GM18520 (cell line): ENCODE results near the gene PDE4D.

Experiments
- ATAC-seq: cut with Tn5 transposase; IDR thresholded peaks from one replicate; pipeline ENCODE4 v1.9.1; 2021; ENCODE audit not compliant: unreplicated experiment

The PDE4D gene

DNA sequence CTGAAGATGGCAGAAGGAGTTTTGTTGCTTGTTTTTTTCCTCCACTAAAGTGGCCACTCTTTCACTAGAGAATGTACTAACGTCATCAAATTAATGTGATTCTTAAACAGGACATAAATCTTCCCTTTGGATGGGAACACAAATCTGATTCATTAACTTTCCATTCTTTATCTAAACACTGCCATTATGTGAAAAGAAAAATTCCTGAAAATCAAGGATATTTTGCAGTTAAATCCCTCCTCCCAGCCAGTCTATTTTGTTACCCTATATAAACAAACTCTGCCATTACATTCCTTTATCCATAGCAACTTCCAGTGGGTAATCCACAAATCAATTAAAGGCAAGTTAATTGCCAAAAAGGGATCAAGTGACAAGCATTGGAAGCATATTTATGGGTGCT is 546.5 kb downstream of the PDE4D start:
- ATAC-seq, result no peak

DNA sequence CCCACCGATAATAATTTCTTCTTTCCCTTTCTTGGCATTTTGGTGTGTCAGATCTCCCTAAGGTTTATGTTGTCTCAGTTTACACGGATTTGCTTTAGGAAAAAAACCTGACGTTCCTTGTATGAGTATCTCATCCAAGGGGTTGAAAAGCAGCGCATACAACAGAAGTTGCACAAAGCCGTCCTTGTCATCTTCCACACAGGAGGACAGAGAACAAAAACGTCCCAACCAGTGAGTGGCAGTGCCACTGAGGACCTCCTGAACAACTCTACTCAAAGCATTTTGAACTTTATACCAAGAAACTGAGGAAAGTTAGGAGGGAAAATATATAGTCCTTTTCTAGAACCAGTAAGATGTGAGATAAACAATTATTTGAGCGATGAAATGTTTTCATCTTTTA is 547.0 kb downstream of the PDE4D start:
- no peak for ATAC-seq

DNA sequence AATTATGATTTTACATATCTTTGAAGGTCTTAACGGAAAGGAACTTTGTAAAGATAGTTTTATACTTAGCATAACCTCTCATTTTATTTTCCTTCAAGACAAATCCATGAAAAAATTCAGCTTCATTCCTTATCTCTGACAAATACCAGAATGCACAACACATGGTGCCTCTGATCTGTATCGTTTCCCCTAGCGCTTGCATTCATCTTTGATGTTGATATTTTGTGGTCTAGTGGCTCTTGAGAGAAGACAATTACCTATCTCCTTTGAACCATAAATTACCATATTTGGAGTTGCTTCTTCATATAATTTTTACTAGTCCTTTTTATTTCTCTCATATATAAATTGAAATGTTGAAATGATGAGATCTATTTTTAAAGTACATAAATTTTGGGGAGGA is 551.3 kb downstream of the PDE4D start:
- ATAC-seq, result no peak

DNA sequence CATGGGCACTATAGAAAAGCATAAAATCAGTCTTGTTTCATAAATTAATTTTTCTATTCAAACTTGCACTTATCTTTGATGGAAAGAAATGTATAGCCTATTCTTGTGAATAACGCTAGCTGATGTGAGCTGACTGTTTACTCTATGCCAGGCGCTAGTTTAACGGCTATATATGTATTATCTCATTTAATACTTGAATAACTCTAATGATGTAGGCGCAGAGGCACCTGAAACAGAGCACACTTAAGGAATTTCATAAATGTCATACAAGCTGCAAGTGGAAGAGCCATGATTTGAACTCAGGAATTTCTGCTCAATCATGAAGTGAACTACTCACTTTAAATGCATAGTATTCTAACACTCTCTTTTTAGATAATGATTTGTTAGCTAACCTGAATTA is 551.8 kb downstream of the PDE4D start:
- no peak for ATAC-seq

DNA sequence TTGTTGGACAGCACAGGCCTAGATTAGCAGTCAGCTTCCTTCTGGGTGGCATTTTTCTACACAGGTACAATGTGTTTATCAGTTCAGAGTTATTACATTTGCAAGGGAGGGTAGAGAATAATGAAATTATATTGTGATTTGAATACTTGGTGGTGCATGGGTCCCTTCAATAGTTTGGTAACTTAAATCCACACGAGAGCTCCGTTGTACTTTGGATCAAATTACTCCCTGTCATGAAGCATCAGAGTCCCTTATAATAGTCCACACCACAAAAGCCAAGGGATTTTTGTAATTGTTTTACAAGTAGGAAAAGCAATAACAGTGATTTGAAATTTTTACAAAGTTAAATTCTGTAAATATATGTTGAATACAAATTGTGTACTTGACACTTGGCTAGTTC is 552.4 kb downstream of the PDE4D start:
- no peak for ATAC-seq

DNA sequence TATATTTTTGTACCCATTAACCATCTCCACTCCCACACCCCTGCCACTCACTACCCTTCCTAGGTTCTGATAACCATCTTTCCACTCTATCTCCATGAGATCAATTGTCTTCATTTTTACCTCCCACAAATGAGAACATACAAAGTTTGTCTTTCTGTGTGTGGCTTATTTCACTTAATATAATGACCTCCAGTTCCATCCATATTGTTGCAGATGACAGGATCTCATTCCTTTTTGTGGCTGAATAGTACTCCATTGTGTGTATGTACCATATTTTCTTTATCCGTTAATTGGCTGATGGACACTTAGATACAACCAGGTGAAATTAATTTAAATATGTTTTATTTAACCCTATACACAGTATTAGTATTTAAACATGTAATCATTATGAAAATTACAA is 552.9 kb downstream of the PDE4D start:
- ATAC-seq, result no peak

DNA sequence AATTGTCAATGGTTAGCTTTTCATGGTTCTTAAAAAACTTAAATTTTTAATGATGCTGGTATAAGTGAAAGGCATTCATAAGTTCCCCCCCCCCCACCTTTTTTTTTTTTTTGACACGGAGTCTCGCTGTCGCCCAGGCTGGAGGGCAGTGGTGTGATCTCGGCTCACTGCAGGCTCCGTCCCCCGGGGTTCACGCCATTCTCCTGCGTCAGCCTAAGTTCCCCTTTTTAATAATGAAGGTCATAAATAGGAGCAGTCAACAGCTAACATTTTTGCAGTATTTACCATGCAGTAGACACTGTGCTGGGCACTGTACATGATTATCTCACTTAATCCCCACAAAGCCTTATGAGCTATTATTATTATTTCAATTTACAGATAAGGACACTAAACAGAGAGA is 556.3 kb downstream of the PDE4D start:
- no peak for ATAC-seq

DNA sequence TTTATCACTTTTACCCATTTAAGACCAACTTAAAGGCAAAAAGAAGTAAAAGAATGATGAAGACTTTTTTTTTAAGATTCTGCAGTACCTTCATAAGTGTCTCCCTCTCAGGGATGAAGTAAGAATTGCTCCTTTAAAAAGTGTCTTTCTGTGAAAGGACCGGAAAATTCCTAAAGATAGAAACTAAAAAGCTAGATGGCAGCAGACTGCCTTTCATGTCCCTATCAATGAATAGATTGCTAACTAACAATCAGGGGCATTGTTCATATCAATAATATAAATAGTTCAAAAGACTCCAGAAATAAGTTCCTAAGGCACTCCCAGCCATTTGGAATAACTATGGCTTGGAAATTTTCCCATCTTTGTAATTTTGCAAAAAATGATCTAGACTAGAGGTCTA is 558.0 kb downstream of the PDE4D start:
- ATAC-seq, result no peak

DNA sequence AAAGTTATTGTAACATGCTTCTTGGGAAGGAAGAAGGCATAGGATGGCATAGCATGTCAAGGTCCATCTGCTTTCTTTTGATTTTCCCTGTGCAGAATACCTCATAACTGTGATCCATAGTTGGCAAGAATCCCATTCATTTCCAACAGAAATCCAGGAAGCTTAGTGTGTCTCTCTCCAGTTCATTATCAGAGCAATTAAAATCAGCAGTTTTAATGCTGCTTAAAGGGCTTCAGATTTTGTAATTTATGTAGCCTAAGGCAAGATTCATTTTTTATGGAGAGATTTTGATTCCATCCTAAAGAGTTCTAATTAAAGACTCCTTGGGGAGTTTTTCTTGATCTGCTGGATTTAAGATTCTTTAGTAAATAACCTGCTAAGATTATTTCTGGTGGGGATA is 560.1 kb downstream of the PDE4D start:
- ATAC-seq, result no peak

DNA sequence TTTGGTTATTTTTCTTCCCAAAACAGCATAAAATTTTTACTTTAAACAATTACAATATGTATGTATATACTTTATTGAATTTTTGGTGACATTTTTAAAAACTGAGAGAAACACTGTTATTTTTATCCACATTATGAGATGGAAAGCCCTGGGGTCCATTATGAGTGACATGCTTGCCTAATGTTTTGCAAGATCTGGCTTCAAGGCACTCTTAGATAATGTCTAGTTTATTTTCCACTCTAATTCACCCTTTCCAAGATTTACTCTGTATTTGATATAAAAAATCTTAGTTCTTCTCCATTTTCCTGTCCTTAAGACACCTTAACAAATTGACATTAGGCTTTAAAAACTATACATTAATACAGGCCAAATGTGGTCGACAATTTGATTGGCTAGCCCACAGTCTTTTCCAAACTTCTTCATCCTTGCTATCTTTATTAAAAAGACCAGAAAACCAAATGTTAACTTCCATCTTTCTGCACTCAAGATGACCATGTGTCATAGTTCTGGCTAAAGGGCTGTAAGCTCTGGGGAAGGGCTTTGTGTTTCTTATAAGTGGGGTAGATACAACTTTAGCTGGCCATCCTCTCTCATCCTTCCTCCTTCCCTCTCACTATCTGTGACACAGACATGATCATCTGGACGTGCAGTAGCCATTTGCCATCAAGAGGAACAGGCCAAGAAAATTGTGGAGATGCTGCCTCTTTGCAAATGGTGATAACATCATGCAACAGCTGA is 561.1 kb downstream of the PDE4D start:
- no peak for ATAC-seq

DNA sequence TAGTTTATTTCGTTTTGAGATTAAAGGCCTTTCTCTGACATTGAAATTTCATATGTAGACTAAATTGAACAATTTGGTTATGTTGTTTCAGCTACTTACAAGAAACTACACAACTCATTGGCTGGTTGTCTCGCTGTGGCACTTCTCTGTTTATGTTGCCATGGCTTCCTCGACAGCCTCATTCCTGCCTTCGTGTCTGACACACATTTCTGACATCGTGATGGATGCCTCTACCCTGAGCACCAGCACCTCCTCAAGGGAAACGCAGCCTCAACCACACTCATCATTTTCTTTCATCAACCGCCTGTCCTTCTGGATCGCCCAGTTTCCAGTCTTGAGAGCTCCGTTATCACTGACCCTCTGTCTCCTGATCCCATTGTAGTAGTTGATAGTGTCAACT is 562.8 kb downstream of the PDE4D start:
- ATAC-seq, result no peak

DNA sequence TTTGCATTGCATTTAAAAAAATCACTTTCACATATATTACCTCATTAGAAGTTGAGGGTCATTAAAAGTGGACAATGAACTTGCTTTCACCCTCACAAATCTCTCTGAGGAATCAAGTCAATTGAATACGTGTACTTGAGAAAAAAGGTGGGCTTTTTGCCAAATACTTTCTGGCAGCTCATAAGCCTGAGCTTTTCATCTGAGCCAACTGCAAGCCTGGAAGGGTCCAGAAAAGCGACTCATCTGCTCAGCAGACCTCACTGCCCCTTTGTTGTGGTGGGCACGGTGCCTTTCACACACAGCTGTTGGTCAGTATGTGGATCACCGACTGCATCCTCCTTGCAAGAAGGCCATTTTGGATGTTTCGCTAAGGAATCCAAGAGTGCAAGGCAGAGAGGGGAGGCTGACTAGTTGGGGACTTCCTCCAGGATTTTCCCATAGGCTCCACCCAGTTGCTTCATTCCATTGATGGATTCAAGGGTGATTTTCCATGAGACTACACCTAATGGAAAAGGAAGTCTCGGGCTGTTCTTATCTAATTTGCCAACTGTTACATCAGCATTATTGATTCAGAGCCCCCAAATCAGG is 564.7 kb downstream of the PDE4D start:
- ATAC-seq, result no peak

DNA sequence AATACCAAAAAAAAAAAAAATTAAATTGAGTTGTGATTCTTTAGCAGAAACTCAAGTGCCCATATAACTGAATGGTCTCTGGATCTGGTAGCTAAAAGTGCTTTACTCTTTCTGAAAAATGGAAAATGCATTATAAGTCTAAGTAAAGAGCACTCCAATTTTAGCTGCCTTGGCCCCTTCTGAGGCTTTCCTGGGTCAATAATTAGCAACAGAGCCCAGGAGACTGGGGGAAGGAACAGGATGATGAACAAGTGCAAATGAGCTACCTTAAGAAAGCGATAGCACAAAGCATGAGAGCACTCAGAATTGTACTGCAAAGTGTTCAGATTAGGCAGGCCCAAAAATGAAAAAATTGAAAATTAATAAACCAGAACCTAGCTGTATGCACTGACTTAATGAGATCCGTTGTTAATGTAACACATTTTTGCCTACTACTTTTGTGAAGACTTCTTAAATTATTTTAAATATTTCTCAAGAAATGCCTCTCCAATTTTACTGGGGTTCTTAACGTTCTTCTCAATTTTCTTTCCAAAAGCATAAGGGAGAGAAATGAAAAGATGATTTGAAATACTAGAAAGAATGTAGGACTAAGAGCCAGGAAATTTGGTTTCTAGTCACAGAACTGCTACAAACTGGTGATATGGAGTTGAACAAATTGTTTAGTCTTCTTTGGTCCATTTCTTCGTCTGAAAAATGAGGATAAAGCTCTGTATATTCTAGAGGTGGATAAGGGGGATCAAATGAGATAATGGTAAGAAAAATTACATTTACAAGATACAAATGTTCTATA is 566.1 kb downstream of the PDE4D start:
- no peak for ATAC-seq

DNA sequence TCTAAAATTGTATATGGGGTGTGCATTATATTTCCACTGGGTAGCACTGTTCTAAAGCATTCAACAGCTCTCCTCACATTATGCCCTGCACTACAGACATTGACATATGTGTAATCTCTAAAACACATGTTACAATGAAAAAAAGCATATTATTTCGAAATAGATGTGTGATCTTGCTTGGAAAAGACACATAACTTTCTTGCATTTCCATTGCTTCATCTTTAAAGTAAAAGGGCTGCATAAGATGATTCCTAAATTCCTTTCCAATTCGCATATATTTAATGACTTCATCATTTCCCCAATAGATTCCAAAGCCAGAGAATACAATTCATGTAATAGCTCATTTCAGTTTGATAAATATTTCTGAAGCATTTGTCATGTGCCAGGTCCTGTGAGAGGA is 566.9 kb downstream of the PDE4D start:
- ATAC-seq, result no peak

DNA sequence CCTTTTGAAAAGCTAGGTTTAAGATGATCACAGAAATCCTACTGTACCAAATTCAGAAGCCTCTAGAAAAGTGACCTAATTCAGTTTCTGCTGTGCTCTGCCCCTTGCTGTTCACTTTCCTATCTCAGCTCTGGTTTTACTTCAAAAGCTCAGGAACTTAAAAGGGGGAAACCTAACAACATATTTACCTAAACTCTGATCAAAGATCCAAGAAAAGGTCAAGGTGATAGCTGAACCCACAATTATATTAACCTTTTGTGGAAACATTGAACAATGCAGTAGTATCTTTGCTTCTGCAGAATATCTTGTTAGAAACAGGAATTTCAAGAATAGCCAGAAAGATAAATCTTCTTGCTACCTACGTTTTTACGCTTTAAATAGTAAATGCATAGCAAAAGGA is 568.5 kb downstream of the PDE4D start:
- no peak for ATAC-seq

DNA sequence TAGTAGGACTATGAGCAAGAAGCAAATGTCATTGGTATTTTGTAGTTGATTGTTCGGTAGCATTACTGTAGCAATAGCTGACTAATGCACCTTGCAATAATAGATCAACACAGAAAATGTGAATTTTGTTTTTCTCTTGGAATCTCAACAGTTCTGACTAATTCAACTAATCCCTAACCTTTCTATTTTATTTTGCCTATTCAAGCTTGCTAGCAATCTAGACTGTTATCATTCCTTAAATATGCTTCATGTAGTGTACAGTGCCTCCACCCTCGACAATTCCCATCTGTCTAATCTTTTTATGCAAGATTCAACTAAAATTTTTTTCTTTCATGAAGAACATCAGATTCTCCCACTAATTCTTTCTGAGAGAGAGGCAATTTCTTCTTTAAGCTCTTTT is 570.6 kb downstream of the PDE4D start:
- ATAC-seq, result no peak

DNA sequence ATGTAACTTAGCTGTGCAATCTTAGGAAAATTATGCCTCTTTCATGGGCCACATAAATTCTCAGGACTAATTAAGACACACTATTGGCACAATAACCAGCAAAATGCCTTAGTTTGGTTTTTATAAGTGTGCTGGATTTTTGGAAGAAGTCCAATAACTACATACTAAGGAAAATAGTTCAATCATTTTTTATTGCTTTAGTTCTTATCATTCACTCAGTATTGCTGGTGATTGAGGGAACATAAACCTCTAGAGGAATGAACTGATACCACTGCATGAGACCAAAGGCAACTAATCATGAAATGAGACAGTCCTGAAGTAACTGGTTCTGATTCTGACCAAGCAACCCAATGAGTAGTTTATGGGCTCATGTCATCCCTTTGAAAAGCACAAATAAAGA is 571.5 kb downstream of the PDE4D start:
- no peak for ATAC-seq

DNA sequence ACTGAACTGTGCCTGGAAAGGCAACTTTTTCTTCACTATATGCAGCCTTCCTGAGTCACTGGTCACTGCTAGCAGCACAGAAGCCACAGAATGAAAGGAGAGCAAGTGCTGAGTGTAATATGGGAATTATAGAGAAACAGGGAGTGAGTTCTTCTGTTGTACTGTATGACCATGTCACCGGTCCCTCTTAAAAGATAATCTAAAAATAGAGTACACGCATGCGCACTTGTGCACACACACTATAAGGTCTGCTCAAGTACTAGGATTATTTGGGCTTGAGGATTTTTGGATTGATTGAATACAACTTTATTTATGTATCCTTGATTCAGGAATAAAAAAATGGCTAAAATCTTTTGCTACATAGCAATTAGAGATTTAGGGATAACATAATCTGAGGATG is 571.9 kb downstream of the PDE4D start:
- ATAC-seq, result no peak

DNA sequence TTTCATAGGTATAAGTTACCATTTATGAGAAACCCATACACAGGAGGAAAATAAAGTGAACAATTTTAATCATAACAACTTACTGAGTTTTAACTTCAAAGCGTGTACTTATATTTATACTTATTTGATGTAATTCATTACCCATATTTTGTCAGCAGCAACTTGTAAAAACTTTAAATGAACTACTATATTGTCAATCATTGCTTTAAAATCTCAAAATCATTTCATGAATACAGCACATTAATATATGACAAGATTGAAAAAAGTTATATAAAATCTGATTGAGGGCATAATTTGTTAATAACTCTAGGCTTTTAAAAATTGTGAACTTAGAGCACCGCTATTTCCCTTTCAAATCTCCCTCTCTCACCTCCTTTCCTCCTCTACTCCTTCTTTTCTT is 573.1 kb downstream of the PDE4D start:
- ATAC-seq, result no peak

DNA sequence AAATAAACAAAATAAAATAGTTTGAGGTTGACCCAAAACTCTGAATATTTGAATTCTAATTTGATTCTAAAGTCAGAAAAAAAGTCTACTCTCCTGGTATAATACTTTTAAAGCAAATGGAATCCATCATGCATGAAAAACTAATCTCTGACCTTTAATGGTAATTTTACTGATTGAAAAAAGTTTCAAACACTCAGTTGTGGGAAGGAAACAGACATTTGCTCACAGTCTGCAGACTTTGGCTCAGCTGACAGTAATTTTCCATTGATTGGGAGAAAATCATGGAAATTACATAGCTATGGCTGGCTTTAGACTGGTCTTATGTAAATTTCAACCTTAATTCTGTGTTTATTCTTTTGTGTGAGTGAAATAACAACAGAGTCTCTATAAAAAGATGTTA is 574.3 kb downstream of the PDE4D start:
- no peak for ATAC-seq

DNA sequence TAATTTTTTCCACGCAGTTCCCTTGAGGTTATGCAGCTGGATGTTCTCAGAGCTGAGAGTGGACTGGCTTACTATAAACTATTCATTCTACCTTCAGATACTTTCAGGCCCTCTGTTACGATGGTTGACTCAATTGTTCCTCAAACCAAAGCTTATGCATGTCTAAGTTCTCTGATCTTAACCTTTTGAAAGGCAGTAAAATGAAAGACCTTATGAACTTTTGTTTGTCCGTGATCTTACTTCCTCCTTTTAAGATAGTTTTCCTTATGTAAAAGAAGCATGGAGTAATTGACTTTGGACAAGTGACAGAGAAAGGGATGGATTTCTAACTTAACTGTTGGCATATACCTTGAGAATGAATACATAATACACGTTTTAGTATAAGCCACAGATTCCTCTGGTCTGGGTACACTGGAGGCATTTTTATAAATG is 575.7 kb downstream of the PDE4D start:
- ATAC-seq, result no peak

DNA sequence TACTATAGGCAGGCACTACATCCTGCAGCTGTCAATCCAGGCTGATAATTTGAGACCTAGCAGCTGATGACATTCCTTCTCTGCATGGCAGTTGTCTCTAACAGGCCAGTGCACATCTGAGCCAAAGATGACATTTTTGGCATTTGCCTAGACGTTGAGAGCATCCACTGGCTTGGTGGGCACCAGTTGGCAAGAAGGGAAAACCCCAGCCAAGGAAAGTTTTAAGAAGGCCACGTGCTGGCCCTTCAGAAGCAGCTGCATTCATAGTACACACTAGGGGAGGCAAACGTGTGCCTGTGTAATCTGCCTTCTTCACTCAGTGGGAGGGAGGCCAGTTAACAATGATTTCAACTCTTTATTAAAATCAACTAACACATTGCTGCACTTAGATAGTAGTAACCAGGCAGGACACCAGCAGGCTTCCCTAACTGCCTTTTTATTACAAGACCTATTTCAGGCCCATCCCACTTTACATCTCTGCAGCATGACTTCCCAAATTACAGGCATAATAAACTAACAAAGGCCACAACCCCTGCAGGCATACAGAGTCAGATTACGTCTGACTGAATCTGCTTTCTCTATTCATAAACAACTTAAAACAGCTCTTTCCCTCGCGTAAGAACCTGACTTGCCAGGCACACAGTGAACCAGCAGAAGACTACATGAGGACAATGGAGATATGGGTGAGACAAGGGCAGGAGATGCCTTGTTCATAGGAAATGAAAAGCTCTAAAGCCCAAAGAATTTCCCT is 576.3 kb downstream of the PDE4D start:
- ATAC-seq, result no peak
